CD4-positive, alpha-beta T cell treated with Interleukin-2 at 100 ng/mL for 4 hours (primary cell): ENCODE results near the gene MGST1.
"Not testable (repeated sequence)": the region's sequence is repeated elsewhere in the genome, so short reads cannot be mapped to it uniquely, and the experiment has no call there.

Experiments
- DNase-seq: peaks from one replicate; pipeline ENCODE4 v3.0.0-alpha.2; 2020; ENCODE audit warnings: low spot score

Gene MGST1

DNA sequence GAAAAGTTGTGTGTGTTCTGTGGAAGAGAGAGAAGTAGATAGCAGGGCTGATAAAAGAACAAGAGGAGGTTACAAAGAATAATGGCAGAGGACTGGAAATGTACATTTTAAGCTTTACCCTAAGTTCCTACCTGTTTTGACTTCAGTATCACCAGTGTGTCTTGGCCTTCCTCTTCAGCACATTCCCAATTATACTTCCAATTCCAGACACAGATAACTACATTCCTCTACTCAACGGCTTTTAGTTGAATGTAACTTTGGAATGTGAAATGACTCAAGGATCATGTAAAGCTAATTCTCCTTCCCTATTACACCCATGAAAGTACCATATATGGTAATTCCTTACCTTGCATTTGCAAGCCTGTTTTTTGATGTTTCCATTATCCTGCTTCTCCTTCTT, 5.0 kb downstream of the MGST1 start:
- DNase-seq: no peak

DNA sequence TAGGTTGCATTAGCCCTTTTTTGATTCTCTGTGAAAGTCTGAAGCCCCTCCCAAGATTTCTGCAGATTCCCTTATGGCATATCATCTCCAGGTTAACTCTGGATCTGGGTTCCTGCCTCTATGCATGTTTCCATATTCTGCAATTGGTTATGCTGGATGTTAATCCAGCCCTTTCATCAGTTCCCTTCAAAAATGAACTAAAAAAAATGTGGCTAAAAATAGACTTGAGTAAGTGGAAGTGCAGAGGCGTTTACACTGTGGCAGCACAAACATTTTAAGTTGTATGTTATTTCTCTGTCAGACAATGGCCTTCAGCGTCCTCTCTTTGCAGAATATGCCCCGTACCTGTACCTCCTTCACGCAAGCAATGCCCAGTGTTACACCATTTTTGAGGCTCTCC, 11.4 kb downstream of the MGST1 start:
- DNase-seq: no peak

DNA sequence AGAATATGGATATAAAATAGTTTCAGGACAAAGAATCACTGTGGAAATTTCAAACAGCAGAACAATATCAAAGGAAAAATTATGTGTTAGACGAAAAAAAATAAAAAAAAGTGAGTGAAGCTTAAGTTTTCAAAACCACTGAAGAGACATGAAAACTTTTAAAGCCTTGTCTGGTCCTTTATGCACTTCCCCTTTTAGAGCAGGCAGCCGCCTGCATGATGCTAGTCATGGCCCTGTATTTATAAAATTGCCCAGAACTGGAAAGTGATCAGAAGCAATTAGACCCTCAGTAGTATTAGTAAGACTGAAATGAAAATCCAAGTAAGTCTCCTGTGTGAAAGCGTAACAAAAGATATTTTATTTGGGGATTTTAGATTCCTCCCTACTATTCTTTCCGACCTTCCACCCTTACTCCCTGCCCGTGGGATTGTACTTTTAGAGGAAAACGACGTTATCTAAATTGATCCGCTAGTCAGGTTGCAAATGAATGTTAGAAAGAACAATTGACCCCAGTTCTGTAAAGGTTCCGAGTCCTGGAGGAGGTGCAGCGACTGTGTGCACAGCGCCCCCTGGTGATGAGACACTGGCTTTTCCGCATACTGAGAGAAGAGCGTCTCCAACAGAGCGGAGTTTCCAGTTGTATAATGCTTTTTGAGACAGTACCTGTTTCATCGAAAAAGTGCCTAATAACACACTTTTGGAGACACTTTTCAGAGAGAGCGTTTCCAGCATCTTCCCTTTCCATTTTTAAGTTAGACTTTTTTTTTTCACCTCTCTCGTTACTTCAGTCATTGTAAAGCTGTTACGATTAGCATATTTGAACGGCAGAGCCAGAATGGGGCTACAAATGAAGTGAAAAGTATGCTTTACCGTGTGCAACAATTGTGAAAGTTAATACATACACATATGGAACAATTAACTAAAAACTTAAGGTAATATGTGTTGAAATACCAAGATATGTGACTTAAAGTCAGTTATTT, 12.4 kb downstream of the MGST1 start:
- no peak for DNase-seq

DNA sequence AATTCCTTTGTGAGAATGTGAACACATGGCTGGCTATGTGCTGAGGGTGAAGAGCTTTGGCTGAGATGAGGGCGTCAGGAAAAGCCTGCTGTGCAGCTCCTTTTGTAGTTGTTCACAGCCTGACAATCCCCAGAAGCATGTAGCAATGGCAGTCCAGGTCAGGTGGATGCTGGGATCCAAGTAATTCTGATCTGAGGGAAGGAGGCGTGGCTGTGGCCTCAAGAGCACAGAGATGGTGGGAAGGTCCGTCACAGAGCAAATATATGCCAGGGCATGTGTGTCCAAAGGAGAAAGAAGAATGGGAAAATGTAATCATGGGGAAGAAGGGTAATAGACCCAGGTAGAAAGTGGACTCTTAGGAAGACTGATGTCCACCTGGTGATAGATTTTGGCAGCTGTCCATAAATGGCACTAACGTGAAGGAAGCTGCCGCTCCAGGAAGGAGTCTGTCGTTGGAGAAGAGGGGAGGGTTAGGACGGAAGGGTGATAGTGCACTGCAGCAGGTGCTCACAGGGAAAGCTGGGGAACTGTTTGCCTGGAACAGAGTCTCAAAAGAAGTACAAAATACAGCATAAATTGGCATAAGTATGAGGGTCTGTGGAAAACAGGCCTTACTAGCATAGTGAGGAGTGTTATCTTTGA, 13.8 kb downstream of the MGST1 start:
- DNase-seq: no peak

DNA sequence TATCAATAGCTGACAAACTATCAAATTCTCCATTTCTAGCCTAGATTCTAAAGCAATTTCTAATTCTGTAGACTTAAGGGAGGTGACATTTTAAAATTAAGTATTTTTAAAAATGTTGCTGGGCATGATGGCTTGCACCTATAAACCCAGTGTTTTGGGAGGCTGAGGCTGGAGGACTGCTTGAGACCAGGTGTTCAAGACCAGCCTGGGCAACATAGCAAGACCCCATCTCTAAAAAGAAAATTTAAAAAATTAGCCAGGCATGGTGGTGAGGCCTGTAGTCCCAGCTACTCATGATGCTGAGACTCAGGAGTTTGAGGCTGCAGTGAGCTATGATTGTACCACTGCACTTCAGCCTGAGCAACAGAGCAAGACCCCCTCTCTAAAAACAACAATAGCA, 15.1 kb downstream of the MGST1 start:
- no peak for DNase-seq

DNA sequence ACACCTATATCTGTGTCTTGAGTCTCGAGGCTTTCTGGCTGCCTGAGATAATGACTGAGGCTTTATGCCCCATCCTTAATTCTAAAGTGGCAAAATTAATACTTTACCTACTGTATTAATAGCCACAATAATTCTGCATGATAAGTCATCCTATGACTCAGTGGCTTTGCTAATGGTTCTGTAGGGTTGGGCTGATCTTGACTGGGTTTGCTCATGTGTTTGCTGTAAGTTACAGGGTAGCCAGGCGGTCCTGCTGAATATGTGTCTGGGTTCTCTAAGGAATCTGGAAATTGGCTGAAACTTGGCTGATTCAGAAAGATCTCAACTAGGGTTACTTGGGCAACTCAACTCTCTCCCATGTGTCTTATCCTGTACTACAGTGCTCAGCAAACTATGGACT, 21.7 kb downstream of the MGST1 start:
- DNase-seq: no peak

DNA sequence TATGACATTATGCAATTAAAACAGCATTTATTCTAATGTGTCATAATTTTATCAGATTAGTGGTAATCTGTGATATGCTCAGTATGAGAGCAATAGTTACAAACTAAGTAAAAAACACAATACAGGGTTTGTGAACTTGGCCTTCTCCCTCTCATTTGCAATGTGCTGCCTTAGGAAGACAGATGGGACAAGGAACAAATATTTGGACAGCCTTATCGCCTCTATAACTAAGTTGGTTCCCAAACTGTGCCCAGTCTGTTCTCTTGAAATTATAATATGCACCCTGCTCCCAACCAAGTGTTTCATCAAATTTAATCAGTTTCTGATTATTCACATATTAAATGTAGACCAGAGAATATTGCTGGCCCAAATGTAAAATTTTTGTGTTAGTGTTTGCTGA, 22.7 kb downstream of the MGST1 start:
- DNase-seq: no peak

DNA sequence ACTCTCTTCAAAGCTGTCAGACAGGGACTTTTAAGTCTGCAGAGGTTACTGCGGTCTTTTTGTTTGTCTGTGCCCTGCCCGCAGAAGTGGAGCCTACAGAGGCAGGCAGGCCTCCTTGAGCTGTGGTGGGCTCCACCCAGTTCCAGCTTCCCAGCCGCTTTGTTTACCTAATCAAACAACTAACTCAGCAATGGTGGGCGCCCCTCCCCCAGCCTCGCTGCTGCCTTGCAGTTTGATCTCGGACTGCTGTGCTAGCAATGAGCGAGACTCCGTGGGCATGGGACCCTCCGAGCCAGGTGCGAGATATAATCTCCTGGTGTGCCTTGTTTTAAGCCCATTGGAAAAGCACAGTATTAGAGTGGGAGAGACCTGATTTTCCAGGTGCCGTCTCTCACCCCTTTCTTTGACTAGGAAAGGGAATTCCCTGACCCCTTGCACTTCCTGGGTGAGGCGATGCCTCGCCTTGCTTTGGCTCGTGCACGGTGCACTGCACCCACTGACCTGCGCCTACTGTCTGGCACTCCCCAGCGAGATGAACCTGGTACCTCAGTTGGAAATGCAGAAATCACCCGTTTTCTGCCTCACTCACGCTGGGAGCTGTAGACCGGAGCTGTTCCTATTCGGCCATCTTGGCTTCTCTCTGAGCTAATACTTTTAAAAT, 35.3 kb downstream of the MGST1 start:
- not testable (repeated sequence) for DNase-seq

DNA sequence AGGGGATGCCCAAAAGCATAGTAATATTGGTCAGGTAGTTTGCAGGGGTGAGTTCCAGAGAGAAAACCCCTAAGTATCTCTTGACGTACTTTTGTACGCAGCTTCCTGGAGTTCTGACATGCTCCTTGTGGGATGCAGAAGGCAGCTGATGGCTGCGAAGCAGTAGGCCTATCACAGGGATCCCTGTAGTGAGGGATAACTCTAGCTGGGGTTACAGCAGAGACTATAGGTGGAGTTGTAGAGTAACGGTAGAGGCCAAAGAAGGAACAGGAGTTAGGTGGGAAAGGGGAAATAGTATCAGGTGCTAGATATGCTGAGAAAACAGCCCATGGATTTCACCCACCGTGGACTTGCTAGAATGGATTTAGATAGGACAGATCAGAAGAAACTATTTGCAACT, 37.3 kb downstream of the MGST1 start:
- no peak for DNase-seq

DNA sequence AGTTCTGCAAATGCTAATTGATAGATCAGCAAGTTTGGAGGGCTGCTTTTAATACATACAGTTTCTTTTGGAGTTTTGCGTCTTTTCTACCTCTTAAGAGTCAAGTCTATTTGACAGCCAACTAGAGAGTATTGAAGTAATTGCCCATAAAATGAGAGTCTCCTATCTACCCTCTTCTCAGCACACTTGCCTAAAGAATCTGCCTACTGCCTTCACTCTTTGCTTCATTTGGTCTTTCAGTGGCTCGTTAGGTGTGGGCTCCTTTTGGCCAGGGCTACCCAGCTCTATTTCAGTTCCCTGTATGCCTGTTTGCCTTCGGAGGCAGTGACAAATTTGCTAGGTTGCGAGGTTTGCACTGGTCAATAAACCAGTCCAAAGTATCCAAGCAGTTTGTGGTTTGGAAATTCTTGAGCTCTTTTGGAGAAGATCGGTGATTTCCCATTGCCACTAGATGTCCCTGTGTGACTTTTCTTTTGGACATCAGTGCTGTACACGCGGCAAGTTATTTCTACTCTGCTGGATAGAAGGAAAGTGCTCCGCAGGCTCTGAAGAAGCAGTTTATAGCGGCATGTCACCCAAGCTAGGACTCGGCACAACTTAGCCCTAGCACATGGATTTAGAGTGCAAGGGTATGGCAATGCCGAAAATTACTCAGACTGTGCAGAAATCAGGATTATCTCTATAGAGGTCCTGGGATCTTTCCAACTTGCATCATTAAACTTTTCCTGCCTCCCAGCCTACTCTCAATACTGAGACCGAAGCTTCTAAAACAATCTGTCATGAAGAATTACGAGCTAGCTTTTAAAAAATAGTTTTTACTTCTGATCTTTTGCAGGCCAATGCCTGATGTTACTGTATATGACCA, 38.6 kb downstream of the MGST1 start:
- DNase-seq: no peak

DNA sequence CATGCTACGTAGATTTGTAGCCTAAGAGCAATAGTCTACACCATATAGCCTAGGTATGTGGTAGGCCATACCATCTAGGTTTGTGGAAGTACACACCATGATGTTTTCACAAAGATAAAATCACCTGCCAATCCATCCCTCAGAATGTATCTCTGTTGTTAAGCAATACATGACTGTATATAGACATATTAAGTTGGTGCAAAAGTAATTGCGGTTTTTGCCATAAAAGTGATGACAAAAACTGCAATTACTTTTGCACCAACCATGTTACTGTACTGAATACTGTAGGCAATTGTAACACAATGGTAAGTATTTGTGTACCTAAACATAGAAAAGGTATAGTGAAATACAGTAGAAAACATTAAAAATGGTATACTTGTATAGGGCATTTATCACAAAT, 40.5 kb downstream of the MGST1 start:
- DNase-seq: no peak

DNA sequence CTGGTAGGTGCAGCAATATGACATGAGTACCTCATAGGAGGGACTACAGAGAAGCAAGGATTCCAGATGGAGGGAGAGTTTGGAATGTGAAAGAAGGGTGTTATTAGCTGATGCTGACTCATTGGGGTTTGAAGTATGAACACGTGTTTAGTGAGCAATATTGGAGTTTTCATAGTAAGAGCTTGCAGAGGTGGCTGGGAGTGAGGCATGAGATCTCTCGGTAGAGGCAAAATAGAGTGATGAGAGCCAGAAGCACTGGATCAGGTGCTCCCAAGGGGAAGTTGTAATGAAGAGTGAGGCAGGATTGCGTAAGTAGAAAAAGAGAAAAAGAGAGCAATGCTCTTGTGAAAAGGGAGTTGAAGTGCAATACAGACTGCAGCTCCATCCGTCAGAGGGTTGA, 42.1 kb downstream of the MGST1 start:
- DNase-seq: no peak

DNA sequence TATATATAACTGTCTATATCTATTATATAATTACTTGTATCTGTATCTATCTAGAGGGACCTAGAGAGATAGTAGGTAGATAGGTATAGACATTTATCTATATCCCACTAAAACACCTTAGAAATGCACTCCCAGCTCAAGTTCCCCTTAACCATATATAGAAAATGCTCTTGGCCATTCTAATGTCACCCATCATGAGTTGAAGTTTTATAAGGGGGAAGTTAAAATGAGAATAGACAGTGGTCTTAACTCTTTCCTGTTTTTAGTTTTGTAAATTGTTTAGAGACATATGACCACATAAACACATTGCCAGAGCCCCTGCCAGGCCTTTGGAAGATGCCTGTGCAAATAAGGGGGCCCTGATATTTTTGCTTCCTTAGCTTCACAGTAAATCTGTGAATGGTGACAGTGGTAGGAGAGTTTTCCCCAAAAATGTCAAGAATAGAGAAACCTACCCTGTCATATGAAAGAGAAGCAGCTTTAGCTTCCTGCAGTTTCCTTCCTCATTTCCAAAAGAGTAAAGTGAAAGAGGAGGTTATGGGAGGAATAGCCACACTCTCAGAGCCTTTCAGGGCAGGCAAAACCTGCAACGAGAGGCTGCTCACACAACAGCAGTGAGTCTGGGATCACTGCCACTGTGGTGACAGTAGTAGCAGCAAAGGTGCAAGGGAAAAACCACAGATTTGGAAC, 45.5 kb downstream of the MGST1 start:
- DNase-seq: no peak

DNA sequence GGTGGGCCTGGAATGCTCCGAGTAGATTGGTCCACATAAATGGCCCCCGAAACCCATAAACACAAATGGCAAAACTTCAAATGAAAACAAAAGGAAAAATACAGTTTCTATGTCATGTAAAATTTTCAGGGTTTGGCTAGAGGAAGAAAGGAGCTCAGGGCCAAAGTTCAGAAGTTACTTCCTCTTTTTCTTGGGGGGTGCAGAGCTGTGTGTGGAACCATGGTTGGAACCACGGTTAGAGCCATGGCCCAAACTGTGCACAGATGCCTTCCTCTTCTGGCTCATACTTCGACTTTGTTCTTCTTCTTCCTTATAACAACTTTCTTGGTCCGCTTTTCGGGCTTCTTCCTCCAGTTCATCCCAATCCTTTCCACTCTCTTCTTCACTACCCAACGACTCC, 51.7 kb downstream of the MGST1 start:
- no peak for DNase-seq

DNA sequence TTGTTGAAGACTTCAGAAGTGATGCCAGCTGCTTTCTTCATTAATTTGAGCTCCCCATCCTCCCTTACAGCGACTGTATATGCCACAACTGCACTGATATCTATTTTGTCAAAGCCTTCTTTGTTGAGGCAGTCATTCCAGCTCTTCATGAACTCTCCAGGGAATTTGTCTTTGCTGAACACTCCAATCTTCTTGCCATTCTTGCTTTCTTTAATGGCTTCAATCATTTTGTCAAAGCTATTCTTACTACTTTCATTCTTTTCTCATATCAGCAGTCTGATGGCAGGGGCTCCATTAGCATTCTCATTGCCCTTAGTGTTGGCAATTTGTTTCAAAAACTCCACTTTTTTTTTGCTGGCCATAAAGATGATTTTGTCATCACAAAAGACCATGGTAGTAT, 54.4 kb downstream of the MGST1 start:
- not testable (repeated sequence) for DNase-seq

DNA sequence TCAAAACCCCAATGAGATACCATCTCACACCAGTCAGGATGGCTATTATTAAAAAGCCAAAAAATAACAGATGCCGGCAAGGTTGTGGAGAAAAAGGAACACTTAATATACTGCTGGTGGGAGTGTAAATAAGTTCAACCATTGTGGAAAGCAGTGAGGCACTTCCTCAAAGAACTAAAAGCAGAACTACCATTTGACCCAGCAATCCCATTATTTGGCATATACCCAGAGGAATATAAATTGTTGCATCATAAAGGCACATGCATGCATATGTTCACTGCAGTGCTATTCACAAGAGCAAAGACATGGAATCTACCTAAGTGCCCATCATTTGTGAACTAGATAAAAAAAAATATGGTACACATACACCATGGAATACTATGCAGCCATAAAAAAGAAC, 59.9 kb downstream of the MGST1 start:
- DNase-seq: no peak
